SK-N-SH (cell line): Measurements from ENCODE around the gene FTO.

ENCODE experiments used
- CTCF ChIP-seq: fragments of 200-600 bp; sonication (generic); IDR thresholded peaks from 2 replicates; pipeline ENCODE4 v1.6.1; 2017; ENCODE audit warnings: antibody characterized with exemption, mild to moderate bottlenecking, moderate library complexity
- FOXM1 ChIP-seq: IDR thresholded peaks from 2 replicates; pipeline ENCODE4 v1.4.0; 2012; ENCODE audit warnings: low read depth, mild to moderate bottlenecking
- NFIC ChIP-seq: IDR thresholded peaks from 2 replicates; pipeline ENCODE4 v1.4.0; 2012; ENCODE audit warnings: borderline replicate concordance
- SIN3A ChIP-seq: IDR thresholded peaks from 2 replicates; pipeline ENCODE4 v1.6.1; 2012; ENCODE audit warnings: low read depth, mild to moderate bottlenecking, low read length, moderate library complexity, borderline replicate concordance
- USF2 ChIP-seq: fragments of 150-350 bp; IDR thresholded peaks from 2 replicates; pipeline ENCODE4 v1.6.1; 2017; ENCODE audit warnings: antibody characterized with exemption, low read length, low read depth, borderline replicate concordance
- YY1 ChIP-seq: IDR thresholded peaks from 2 replicates; pipeline ENCODE4 v1.4.0; 2012; ENCODE audit warnings: low read depth, mild to moderate bottlenecking
- TF ChIP-seq, protein P1 (sequence below): IDR thresholded peaks from 2 replicates; pipeline ENCODE4 v1.6.1; 2012; ENCODE audit warnings: mild to moderate bottlenecking, low read depth, low read length, moderate library complexity

DNA sequence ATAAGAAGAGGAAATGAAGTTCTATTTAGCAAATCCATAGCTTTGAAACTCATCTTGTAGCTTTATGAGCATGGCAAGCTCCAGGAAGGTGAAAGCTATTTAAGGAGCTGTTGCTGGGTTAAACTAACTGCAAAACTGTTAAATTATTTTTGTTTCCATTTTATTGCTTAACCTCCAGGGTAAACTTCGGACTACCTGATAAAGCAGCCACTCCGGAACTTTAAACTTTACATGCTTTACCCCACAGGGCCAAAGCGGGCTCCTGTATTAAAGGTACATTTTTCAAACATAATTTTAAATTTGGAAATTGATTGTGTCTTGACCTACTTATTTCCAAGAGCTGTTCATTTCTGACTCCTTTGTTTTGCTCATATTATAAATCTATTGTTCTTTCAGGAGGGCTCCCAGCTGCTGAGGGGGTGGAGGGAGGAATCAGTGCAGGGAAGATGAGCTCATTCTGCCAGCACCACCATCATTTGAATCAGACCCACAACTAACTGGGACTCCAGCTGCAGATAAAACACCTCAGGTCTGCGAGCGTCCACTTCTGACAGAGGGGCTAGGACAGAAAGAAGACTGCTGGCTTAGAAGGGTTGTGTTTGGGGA is 424.8 kb downstream of the FTO start:
- TF ChIP-seq, protein P1, sequence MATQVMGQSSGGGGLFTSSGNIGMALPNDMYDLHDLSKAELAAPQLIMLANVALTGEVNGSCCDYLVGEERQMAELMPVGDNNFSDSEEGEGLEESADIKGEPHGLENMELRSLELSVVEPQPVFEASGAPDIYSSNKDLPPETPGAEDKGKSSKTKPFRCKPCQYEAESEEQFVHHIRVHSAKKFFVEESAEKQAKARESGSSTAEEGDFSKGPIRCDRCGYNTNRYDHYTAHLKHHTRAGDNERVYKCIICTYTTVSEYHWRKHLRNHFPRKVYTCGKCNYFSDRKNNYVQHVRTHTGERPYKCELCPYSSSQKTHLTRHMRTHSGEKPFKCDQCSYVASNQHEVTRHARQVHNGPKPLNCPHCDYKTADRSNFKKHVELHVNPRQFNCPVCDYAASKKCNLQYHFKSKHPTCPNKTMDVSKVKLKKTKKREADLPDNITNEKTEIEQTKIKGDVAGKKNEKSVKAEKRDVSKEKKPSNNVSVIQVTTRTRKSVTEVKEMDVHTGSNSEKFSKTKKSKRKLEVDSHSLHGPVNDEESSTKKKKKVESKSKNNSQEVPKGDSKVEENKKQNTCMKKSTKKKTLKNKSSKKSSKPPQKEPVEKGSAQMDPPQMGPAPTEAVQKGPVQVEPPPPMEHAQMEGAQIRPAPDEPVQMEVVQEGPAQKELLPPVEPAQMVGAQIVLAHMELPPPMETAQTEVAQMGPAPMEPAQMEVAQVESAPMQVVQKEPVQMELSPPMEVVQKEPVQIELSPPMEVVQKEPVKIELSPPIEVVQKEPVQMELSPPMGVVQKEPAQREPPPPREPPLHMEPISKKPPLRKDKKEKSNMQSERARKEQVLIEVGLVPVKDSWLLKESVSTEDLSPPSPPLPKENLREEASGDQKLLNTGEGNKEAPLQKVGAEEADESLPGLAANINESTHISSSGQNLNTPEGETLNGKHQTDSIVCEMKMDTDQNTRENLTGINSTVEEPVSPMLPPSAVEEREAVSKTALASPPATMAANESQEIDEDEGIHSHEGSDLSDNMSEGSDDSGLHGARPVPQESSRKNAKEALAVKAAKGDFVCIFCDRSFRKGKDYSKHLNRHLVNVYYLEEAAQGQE: no peak
- TF ChIP-seq NFIC: no peak
- TF ChIP-seq YY1: no peak
- TF ChIP-seq FOXM1: no peak
- TF ChIP-seq CTCF: no peak
- TF ChIP-seq USF2: no peak
- TF ChIP-seq SIN3A: no peak
